Glomerular visceral epithelial cell (primary cell): ENCODE measurements around the gene NEK1.
A peak's percentile ranks its signal among the peaks of the same experiment; 100 is the strongest.
"Not testable (repeated sequence)": the region's sequence is repeated elsewhere in the genome, so short reads cannot be mapped to it uniquely, and the experiment has no call there.

ENCODE experiments used
- DNase-seq: peaks from one replicate; pipeline ENCODE4 v3.0.0-alpha.2; 2016; ENCODE audit errors: extremely low spot score

The NEK1 gene

GRCh38 chr4:169626331-169627282, 14.2 kb upstream of the NEK1 start:
- no peak for DNase-seq

- DNase-seq: no peak
These were observed 13.5 kb upstream of the NEK1 start for GRCh38 chr4:169625886-169626285.

- not testable (repeated sequence) for DNase-seq
These were observed 11.6 kb upstream of the NEK1 start for GRCh38 chr4:169624012-169624411.

- no peak for DNase-seq
These were observed 10.2 kb upstream of the NEK1 start for GRCh38 chr4:169622566-169622965.

GRCh38 chr4:169621731-169622492, 9.5 kb upstream of the NEK1 start:
- peak; percentile 57 for DNase-seq

GRCh38 chr4:169620880-169621248, 8.5 kb upstream of the NEK1 start:
- peak; percentile 29 for DNase-seq

GRCh38 chr4:169619958-169620879, 7.8 kb upstream of the NEK1 start, which contains the start of gene CLCN3:
Gene CLCN3 (plus strand): TSS chr4:169620578. CDS start chr4:169635929, 15,351 bp downstream.
- DNase-seq: peak; percentile 99

GRCh38 chr4:169619518-169619957, 7.2 kb upstream of the NEK1 start:
- peak; percentile 66 for DNase-seq

GRCh38 chr4:169618986-169619385, 6.6 kb upstream of the NEK1 start:
- no peak for DNase-seq

- DNase-seq: no peak
These were observed 5.9 kb upstream of the NEK1 start for GRCh38 chr4:169618286-169618685.

- no peak for DNase-seq
These were observed 4.9 kb upstream of the NEK1 start for GRCh38 chr4:169617306-169617705.

GRCh38 chr4:169616846-169617245, 4.5 kb upstream of the NEK1 start:
- no peak for DNase-seq

GRCh38 chr4:169615467-169616106, 3.2 kb upstream of the NEK1 start:
- DNase-seq: no peak

GRCh38 chr4:169612871-169613859, 782 bp upstream of the NEK1 start:
- peak; percentile 76 for DNase-seq

- no peak for DNase-seq
These were observed 1.2 kb downstream of the NEK1 start for GRCh38 chr4:169611157-169611556.

GRCh38 chr4:169604903-169605331, 7.5 kb downstream of the NEK1 start:
- DNase-seq: no peak

- DNase-seq: peak; percentile 54
These were observed 8.1 kb downstream of the NEK1 start for GRCh38 chr4:169604131-169604900.

- DNase-seq: no peak
These were observed 9.1 kb downstream of the NEK1 start for GRCh38 chr4:169603312-169603711.
